Measurements from ENCODE around the gene ARHGAP6.

GRCh38 chrX:11349020-11349419 lies 316.7 kb downstream of the ARHGAP6 start:
- TF ChIP-seq ZC3H10 (CRISPR knock-in tag; IDR thresholded peaks at IDR 0.05) (no peak), ISL1 (CRISPR knock-in tag; IDR thresholded peaks at IDR 0.05) (no peak), POU6F1 (CRISPR knock-in tag; IDR thresholded peaks at IDR 0.05; ENCODE audit: borderline replicate concordance, low read depth) (no peak), TCF4 (CRISPR knock-in tag; IDR thresholded peaks at IDR 0.05; ENCODE audit: borderline replicate concordance) (no peak), PATZ1 (CRISPR knock-in tag; IDR thresholded peaks at IDR 0.05; ENCODE audit: borderline replicate concordance) (no peak), ZFP30 (CRISPR knock-in tag; IDR thresholded peaks at IDR 0.05) (no peak), GLIS3 (CRISPR knock-in tag; IDR thresholded peaks at IDR 0.05) (no peak), TSHZ2 (CRISPR knock-in tag; IDR thresholded peaks at IDR 0.05) (no peak), ZFP3 (CRISPR knock-in tag; IDR thresholded peaks at IDR 0.05) (no peak), BACH2 (CRISPR knock-in tag; IDR thresholded peaks at IDR 0.05; ENCODE audit: borderline replicate concordance) (no peak)
